Measurements from ENCODE around the gene STAM.

Gene STAM

GRCh38 chr10:17703706-17704105 is 59.8 kb downstream of the STAM start:
- TF ChIP-seq FOXP2 (optimal IDR thresholded peaks at IDR 0.05; ENCODE audit: borderline replicate concordance, extremely low read depth, extremely low read length, insufficient read depth), result no peak
- TF ChIP-seq SIN3A (IDR thresholded peaks at IDR 0.05; ENCODE audit: borderline replicate concordance, insufficient read depth, low read length), result no peak
- no peak for TF ChIP-seq POLR2AphosphoS5 (IDR thresholded peaks at IDR 0.05; ENCODE audit: low read depth, low read length)
- TF ChIP-seq TAF1 (IDR thresholded peaks at IDR 0.05; ENCODE audit: borderline replicate concordance, insufficient read depth, low read length), result no peak
- no peak for TF ChIP-seq REST (IDR thresholded peaks at IDR 0.05; ENCODE audit: insufficient read depth in 1 of 2, low read depth in 2 of 2, low read length in 2 of 2)

GRCh38 chr10:17708821-17709220 is 64.9 kb downstream of the STAM start:
- no peak for TF ChIP-seq POLR2AphosphoS5 (IDR thresholded peaks at IDR 0.05; ENCODE audit: low read depth, low read length)
- no peak for TF ChIP-seq FOXP2 (optimal IDR thresholded peaks at IDR 0.05; ENCODE audit: borderline replicate concordance, extremely low read depth, extremely low read length, insufficient read depth)
- no peak for TF ChIP-seq TAF1 (IDR thresholded peaks at IDR 0.05; ENCODE audit: borderline replicate concordance, insufficient read depth, low read length)
- TF ChIP-seq SIN3A (IDR thresholded peaks at IDR 0.05; ENCODE audit: borderline replicate concordance, insufficient read depth, low read length), result no peak
- TF ChIP-seq REST (IDR thresholded peaks at IDR 0.05; ENCODE audit: insufficient read depth in 1 of 2, low read depth in 2 of 2, low read length in 2 of 2), result no peak

GRCh38 chr10:17709492-17709891 is 65.5 kb downstream of the STAM start:
- TF ChIP-seq FOXP2 (optimal IDR thresholded peaks at IDR 0.05; ENCODE audit: borderline replicate concordance, extremely low read depth, extremely low read length, insufficient read depth), result no peak
- TF ChIP-seq TAF1 (IDR thresholded peaks at IDR 0.05; ENCODE audit: borderline replicate concordance, insufficient read depth, low read length), result no peak
- TF ChIP-seq POLR2AphosphoS5 (IDR thresholded peaks at IDR 0.05; ENCODE audit: low read depth, low read length), result no peak

- TF ChIP-seq FOXP2 (optimal IDR thresholded peaks at IDR 0.05; ENCODE audit: borderline replicate concordance, extremely low read depth, extremely low read length, insufficient read depth), result no peak
- no peak for TF ChIP-seq REST (IDR thresholded peaks at IDR 0.05; ENCODE audit: insufficient read depth in 1 of 2, low read depth in 2 of 2, low read length in 2 of 2)
- no peak for TF ChIP-seq SIN3A (IDR thresholded peaks at IDR 0.05; ENCODE audit: borderline replicate concordance, insufficient read depth, low read length)
- no peak for TF ChIP-seq POLR2AphosphoS5 (IDR thresholded peaks at IDR 0.05; ENCODE audit: low read depth, low read length)
- no peak for TF ChIP-seq TAF1 (IDR thresholded peaks at IDR 0.05; ENCODE audit: borderline replicate concordance, insufficient read depth, low read length)
Measured at GRCh38 chr10:17710181-17710580, 66.2 kb downstream of the STAM start.

- TF ChIP-seq TAF1 (IDR thresholded peaks at IDR 0.05; ENCODE audit: borderline replicate concordance, insufficient read depth, low read length) (no peak), SIN3A (IDR thresholded peaks at IDR 0.05; ENCODE audit: borderline replicate concordance, insufficient read depth, low read length) (no peak), POLR2AphosphoS5 (IDR thresholded peaks at IDR 0.05; ENCODE audit: low read depth, low read length) (no peak), REST (IDR thresholded peaks at IDR 0.05; ENCODE audit: insufficient read depth in 1 of 2, low read depth in 2 of 2, low read length in 2 of 2) (no peak), FOXP2 (optimal IDR thresholded peaks at IDR 0.05; ENCODE audit: borderline replicate concordance, extremely low read depth, extremely low read length, insufficient read depth) (no peak)
Measured at GRCh38 chr10:17712053-17712452, 68.1 kb downstream of the STAM start.

All from PFSK-1 (cell line).